HCT116 (cell line): ENCODE results near the gene ZSWIM4. TPM values are rescaled to one million over a fixed set of nuclear protein-coding genes. Genes with fewer than 3 reads are reported as not detected.

ENCODE experiments used
- ATAC-seq: fragments of 200-7000 bp; cut with Tn5 transposase; 2 replicates; pipeline ENCODE4 v1.9.1; 2020; ENCODE audit warnings: mild to moderate bottlenecking, moderate library complexity
- BruUV-seq: library from RNA; stranded (reverse); fragments of 400-500 nt; replicated peaks from 2 replicates; lab custom pipeline; 2021; lab: Mats Ljungman, UMichigan
- CTCF ChIA-PET: fragments of 300-600 bp; sonication (Branson Sonifier 250); formaldehyde crosslinking; loops from one replicate; lab custom pipeline; 2021; ENCODE audit warnings: antibody characterized with exemption; lab: Charles Lee
- POLR2A ChIA-PET: fragments of 300-600, 350-600 bp; sonication (Branson Sonifier 250); formaldehyde crosslinking; loops from one replicate; lab custom pipeline; 2021; ENCODE audit warnings: antibody characterized with exemption; lab: Charles Lee
- RAD21 ChIA-PET, 2 experiments: fragments of 300-600 bp; sonication (Branson Sonifier 250); formaldehyde crosslinking; loops; one replicate each; lab custom pipeline; 2023; ENCODE audit warnings: low total read pairs in 2 of 2; ENCODE audit not compliant: uncharacterized antibody in 2 of 2, unreplicated experiment in 2 of 2, low non-redundant PET in 1 of 2; lab: Charles Lee
- DNase-seq: peaks from one replicate; pipeline ENCODE4 v3.0.0-alpha.2; 2010; ENCODE audit warnings: low read depth, low spot score
- H2AFZ ChIP-seq: fragments of 200-600 bp; shearing (Covaris generic), sonication (generic); 2 replicates; pipeline ENCODE4 v1.6.1; 2017; ENCODE audit warnings: low read depth, mixed run types, mixed read lengths, antibody characterized with exemption, low read length; ENCODE audit not compliant: poor library complexity, severe bottlenecking
- H3K27ac ChIP-seq: 2 replicates; pipeline ENCODE4 v1.5.1; 2012; ENCODE audit warnings: low read depth, low read length
- H3K27me3 ChIP-seq: fragments of 200-600 bp; sonication (generic); 2 replicates; pipeline ENCODE4 v1.6.1; 2016; ENCODE audit warnings: mixed run types, low read length, mixed read lengths; ENCODE audit not compliant: insufficient read depth
- H3K36me3 ChIP-seq, 2 experiments: fragments of 200-500 bp in 1 of 2; fragments of 200-600 bp in 1 of 2; sonication (Bioruptor generic) in 1 of 2; sonication (generic) in 1 of 2; 2 replicates each; pipeline versions ENCODE4 v1.5.1 to v1.6.1; 2014 to 2016; ENCODE audit warnings: low read length in 2 of 2, inconsistent platforms in 1 of 2, mixed read lengths in 1 of 2, mixed run types in 1 of 2; ENCODE audit not compliant: insufficient read depth in 2 of 2, control insufficient read depth in 1 of 2
- H3K4me1 ChIP-seq, 2 experiments: fragments of 200-600 bp in 1 of 2; sonication (generic) in 1 of 2; 2 replicates each; pipeline versions ENCODE4 v1.5.1 to v1.6.1; 2012 to 2017; ENCODE audit warnings: low read length in 2 of 2, inconsistent platforms in 1 of 2, mild to moderate bottlenecking in 1 of 2, mixed read lengths in 1 of 2, mixed run types in 1 of 2, moderate library complexity in 1 of 2; ENCODE audit not compliant: insufficient read depth in 2 of 2, control insufficient read depth in 1 of 2
- H3K4me2 ChIP-seq: fragments of 200-600 bp; sonication (generic); 2 replicates; pipeline ENCODE4 v1.6.1; 2017; ENCODE audit warnings: mixed run types, low read length, mixed read lengths
- H3K4me3 ChIP-seq, 2 experiments: fragments of 200-600 bp in 1 of 2; sonication (generic) in 1 of 2; replicated peaks in 1 of 2; 2 replicates each; pipeline ENCODE4 v1.5.1; 2011 to 2016; ENCODE audit warnings: low read length in 2 of 2, control low read depth in 1 of 2, low read depth in 1 of 2, mild to moderate bottlenecking in 1 of 2, mixed read lengths in 1 of 2, mixed run types in 1 of 2
- H3K79me2 ChIP-seq: fragments of 200-600 bp; sonication (generic); 2 replicates; pipeline ENCODE4 v1.6.1; 2017; ENCODE audit warnings: mild to moderate bottlenecking, mixed run types, low read length, moderate library complexity, mixed read lengths; ENCODE audit not compliant: insufficient read depth
- H3K9ac ChIP-seq: fragments of 200-600 bp; sonication (generic); 2 replicates; pipeline ENCODE4 v1.6.1; 2016; ENCODE audit warnings: low read length, mixed read lengths
- H3K9me2 ChIP-seq: fragments of 200-600 bp; sonication (generic), shearing (Covaris generic); 2 replicates; pipeline ENCODE4 v1.6.1; 2017; ENCODE audit warnings: mixed run types, mild to moderate bottlenecking, moderate library complexity; ENCODE audit not compliant: insufficient read depth
- H3K9me3 ChIP-seq, 2 experiments: fragments of 200-500 bp in 1 of 2; fragments of 200-600 bp in 1 of 2; sonication (Bioruptor generic) in 1 of 2; sonication (generic) in 1 of 2; 2 replicates each; pipeline ENCODE4 v1.6.1; 2014 to 2017; ENCODE audit warnings: low read length in 2 of 2, mixed read lengths in 2 of 2, inconsistent platforms in 1 of 2, low read depth in 1 of 2, mild to moderate bottlenecking in 1 of 2, mixed run types in 1 of 2, moderate library complexity in 1 of 2; ENCODE audit not compliant: control insufficient read depth in 1 of 2, insufficient read depth in 1 of 2
- H4K20me1 ChIP-seq: fragments of 200-600 bp; sonication (generic), shearing (Covaris generic); 2 replicates; pipeline ENCODE4 v1.6.1; 2017; ENCODE audit warnings: mixed run types, mild to moderate bottlenecking, moderate library complexity; ENCODE audit not compliant: insufficient read depth
- EZH2 ChIP-seq: fragments of 200-600 bp; sonication (generic); IDR thresholded peaks from 2 replicates; pipeline ENCODE4 v1.6.1; 2017; ENCODE audit warnings: antibody characterized with exemption, mixed run types
- FOSL1 ChIP-seq: IDR thresholded peaks from 2 replicates; pipeline ENCODE4 v1.6.1; 2012; ENCODE audit warnings: low read depth
- SIN3A ChIP-seq: IDR thresholded peaks from 2 replicates; pipeline ENCODE4 v1.6.1; 2012; ENCODE audit warnings: low read depth
- intact Hi-C: fragments of 100-400 bp; cut with micrococcal nuclease; formaldehyde crosslinking; loops from 2 replicates; pipeline ENCODE4 v1.10.0; 2022
- total RNA-seq: library from RNA; stranded (reverse); gene quantifications from one replicate; pipeline ENCODE4 v1.2.1, GENCODE V29; 2021; ENCODE audit not compliant: unreplicated experiment
- TF ChIP-seq, protein P1 (sequence below): IDR thresholded peaks from 2 replicates; pipeline ENCODE4 v1.6.1; 2012
- TF ChIP-seq, protein P2 (sequence below), 3 experiments: fragments of 200-600 bp in 1 of 3; sonication (generic) in 1 of 3; IDR thresholded peaks in 2 of 3; conservative IDR thresholded peaks in 1 of 3; 2 replicates each; pipeline ENCODE4 v1.5.1; 2012 to 2017; ENCODE audit warnings: low read depth in 2 of 3, low read length in 2 of 3, antibody characterized with exemption in 1 of 3, borderline replicate concordance in 1 of 3, control low read depth in 1 of 3, mild to moderate bottlenecking in 1 of 3, mixed read lengths in 1 of 3, mixed run types in 1 of 3, moderate library complexity in 1 of 3; ENCODE audit not compliant: insufficient read depth in 1 of 3
- TF ChIP-seq, protein P3 (sequence below): IDR thresholded peaks from 2 replicates; pipeline ENCODE4 v1.6.1; 2012; ENCODE audit warnings: low read depth
- TF ChIP-seq, protein P4 (sequence below): IDR thresholded peaks from 2 replicates; pipeline ENCODE4 v1.6.1; 2011; ENCODE audit warnings: mild to moderate bottlenecking, low read length, moderate library complexity; ENCODE audit not compliant: insufficient replicate concordance; ENCODE audit errors: extremely low read depth

ZSWIM4 gene
- total RNA-seq, 1 experiment from 2014 or later, result 9.8 TPM

DNA sequence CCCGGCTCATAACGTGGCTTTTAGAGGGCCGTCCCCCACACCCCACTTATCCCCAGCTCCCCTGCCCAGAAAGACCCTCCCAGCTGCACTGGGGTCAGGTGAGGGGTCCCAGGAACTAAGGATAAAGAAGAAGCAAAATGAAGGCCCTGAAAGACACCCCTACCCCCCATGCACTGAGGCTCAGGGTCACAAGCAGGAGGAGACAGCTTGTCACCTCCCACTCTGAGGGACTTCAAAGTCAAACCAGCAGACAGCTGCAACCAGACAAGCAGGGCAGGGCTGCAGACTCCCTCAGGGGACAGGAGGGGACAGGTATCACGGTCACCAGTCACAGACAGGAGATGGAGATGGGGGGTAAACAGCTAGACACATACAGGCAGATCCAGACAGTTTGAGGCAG lies 75.6 kb downstream of the ZSWIM4 start:
- DNase-seq, result no peak
- H2AFZ ChIP-seq, result no peak overlapping the region
- no peaks in the 10 kb centered on the region for H3K79me2 ChIP-seq
- no peak for ATAC-seq
- H3K27ac ChIP-seq, result no peak overlapping the region
- BruUV-seq, result no TSS peak
- H3K27me3 ChIP-seq, result no peaks in the 10 kb centered on the region
- H3K9me2 ChIP-seq, result no peaks in the 10 kb centered on the region
- no peak overlapping the region for H3K9ac ChIP-seq
- intact Hi-C loops, result no loop called here
- H3K4me1 ChIP-seq, result peaks cover 21 to 34% of the 10 kb centered on the region in 2 experiments
- TF ChIP-seq FOSL1, result no peak
- no peak for TF ChIP-seq SIN3A
- TF ChIP-seq, protein P1, sequence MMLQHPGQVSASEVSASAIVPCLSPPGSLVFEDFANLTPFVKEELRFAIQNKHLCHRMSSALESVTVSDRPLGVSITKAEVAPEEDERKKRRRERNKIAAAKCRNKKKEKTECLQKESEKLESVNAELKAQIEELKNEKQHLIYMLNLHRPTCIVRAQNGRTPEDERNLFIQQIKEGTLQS, result no peak
- TF ChIP-seq EZH2, result no peak
- TF ChIP-seq, protein P2, sequence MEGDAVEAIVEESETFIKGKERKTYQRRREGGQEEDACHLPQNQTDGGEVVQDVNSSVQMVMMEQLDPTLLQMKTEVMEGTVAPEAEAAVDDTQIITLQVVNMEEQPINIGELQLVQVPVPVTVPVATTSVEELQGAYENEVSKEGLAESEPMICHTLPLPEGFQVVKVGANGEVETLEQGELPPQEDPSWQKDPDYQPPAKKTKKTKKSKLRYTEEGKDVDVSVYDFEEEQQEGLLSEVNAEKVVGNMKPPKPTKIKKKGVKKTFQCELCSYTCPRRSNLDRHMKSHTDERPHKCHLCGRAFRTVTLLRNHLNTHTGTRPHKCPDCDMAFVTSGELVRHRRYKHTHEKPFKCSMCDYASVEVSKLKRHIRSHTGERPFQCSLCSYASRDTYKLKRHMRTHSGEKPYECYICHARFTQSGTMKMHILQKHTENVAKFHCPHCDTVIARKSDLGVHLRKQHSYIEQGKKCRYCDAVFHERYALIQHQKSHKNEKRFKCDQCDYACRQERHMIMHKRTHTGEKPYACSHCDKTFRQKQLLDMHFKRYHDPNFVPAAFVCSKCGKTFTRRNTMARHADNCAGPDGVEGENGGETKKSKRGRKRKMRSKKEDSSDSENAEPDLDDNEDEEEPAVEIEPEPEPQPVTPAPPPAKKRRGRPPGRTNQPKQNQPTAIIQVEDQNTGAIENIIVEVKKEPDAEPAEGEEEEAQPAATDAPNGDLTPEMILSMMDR (IDR thresholded peaks at IDR 0.05 in 2 of 3, conservative IDR thresholded peaks at IDR 0.05 in 1 of 3; ENCODE audit: borderline replicate concordance in 1 of 3, insufficient read depth in 1 of 3, low read depth in 2 of 3, low read length in 2 of 3), result no peak
- TF ChIP-seq, protein P3, sequence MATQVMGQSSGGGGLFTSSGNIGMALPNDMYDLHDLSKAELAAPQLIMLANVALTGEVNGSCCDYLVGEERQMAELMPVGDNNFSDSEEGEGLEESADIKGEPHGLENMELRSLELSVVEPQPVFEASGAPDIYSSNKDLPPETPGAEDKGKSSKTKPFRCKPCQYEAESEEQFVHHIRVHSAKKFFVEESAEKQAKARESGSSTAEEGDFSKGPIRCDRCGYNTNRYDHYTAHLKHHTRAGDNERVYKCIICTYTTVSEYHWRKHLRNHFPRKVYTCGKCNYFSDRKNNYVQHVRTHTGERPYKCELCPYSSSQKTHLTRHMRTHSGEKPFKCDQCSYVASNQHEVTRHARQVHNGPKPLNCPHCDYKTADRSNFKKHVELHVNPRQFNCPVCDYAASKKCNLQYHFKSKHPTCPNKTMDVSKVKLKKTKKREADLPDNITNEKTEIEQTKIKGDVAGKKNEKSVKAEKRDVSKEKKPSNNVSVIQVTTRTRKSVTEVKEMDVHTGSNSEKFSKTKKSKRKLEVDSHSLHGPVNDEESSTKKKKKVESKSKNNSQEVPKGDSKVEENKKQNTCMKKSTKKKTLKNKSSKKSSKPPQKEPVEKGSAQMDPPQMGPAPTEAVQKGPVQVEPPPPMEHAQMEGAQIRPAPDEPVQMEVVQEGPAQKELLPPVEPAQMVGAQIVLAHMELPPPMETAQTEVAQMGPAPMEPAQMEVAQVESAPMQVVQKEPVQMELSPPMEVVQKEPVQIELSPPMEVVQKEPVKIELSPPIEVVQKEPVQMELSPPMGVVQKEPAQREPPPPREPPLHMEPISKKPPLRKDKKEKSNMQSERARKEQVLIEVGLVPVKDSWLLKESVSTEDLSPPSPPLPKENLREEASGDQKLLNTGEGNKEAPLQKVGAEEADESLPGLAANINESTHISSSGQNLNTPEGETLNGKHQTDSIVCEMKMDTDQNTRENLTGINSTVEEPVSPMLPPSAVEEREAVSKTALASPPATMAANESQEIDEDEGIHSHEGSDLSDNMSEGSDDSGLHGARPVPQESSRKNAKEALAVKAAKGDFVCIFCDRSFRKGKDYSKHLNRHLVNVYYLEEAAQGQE, result no peak
- TF ChIP-seq, protein P4, sequence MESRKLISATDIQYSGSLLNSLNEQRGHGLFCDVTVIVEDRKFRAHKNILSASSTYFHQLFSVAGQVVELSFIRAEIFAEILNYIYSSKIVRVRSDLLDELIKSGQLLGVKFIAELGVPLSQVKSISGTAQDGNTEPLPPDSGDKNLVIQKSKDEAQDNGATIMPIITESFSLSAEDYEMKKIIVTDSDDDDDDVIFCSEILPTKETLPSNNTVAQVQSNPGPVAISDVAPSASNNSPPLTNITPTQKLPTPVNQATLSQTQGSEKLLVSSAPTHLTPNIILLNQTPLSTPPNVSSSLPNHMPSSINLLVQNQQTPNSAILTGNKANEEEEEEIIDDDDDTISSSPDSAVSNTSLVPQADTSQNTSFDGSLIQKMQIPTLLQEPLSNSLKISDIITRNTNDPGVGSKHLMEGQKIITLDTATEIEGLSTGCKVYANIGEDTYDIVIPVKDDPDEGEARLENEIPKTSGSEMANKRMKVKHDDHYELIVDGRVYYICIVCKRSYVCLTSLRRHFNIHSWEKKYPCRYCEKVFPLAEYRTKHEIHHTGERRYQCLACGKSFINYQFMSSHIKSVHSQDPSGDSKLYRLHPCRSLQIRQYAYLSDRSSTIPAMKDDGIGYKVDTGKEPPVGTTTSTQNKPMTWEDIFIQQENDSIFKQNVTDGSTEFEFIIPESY, result no peak
- POLR2A ChIA-PET, result no interaction called here
- CTCF ChIA-PET, result interaction anchor here (2.1 to 2.7 kb wide), 2 partner anchors 8 to 189 kb away, joined by 4 to 17 read pairs; no protein-coding TSS in a partner anchor
- H4K20me1 ChIP-seq, result no peaks in the 10 kb centered on the region
- no peak overlapping the region for H3K4me3 ChIP-seq
- RAD21 ChIA-PET, result interaction anchor here in 1 of 2 experiments (0.6 kb wide), 1 partner anchor 8 kb away, joined by 3 read pairs; no protein-coding TSS in a partner anchor
- H3K9me3 ChIP-seq, result no peaks in the 10 kb centered on the region
- H3K4me2 ChIP-seq, result no peak overlapping the region
- no peaks in the 10 kb centered on the region for H3K36me3 ChIP-seq
